Left lung (tissue), 10 donors: ENCODE results near the gene CBX6. TPM values are rescaled to one million over a fixed set of nuclear protein-coding genes. Genes with fewer than 3 reads are reported as not detected.
A peak's percentile ranks its signal among the peaks of the same experiment; 100 is the strongest.

Experiments
- ATAC-seq: fragments of 200-7000 bp; cut with Tn5 transposase; one replicate; pipeline ENCODE4 v1.9.1; 2020; ENCODE audit warnings: moderate library complexity
- DNase-seq, 4 donors: peaks; one replicate each; pipeline ENCODE4 v3.0.0-alpha.2; 2013 to 2020
- H3K27ac ChIP-seq, 2 donors: fragments of 200-600 bp; sonication (generic) in 1 of 2; one replicate each; pipeline versions ENCODE4 v1.5.0 to v1.8.0; 2020 to 2021
- H3K27me3 ChIP-seq, 2 donors: fragments of 200-600 bp; sonication (generic) in 1 of 2; one replicate each; pipeline versions ENCODE4 v1.5.0 to v1.8.0; 2020 to 2021
- H3K36me3 ChIP-seq, 2 donors: fragments of 200-600 bp; sonication (generic) in 1 of 2; one replicate each; pipeline versions ENCODE4 v1.5.0 to v1.8.0; 2020 to 2021
- H3K4me1 ChIP-seq, 2 donors: fragments of 200-600 bp; one replicate each; pipeline ENCODE4 v1.8.0; 2021
- H3K4me3 ChIP-seq, 2 donors: fragments of 200-600 bp; sonication (generic) in 1 of 2; one replicate each; pipeline versions ENCODE4 v1.5.0 to v1.8.0; 2020 to 2021; ENCODE audit warnings: mild to moderate bottlenecking in 1 of 2
- H3K9me3 ChIP-seq, 2 donors: fragments of 200-600 bp; sonication (generic) in 1 of 2; one replicate each; pipeline versions ENCODE4 v1.5.0 to v1.8.0; 2020 to 2021
- CTCF ChIP-seq, 2 donors: fragments of 200-600 bp; sonication (generic) in 1 of 2; IDR thresholded peaks; one replicate each; pipeline versions ENCODE4 v1.5.0 to v1.8.0; 2021; ENCODE audit warnings: antibody characterized with exemption in 2 of 2
- intact Hi-C, 2 donors: fragments of 100-400 bp; cut with DNase I; formaldehyde crosslinking; loops; one replicate each; pipeline versions ENCODE4 v1.11.2 to v1.14.2; 2022
- polyA plus RNA-seq, 6 donors: library from polyadenylated mRNA; unstranded; fragments of 120-200 nt; gene quantifications; one replicate each; pipeline ENCODE4 v1.2.1, GENCODE V29; 2013; ENCODE audit not compliant: insufficient read length in 6 of 6
- total RNA-seq, 2 donors: library from RNA; stranded (reverse); fragmentation: NEBNext Ultra II Directional; extraction: Animal tissue kit (Norgen Biotek cat#: 25700); gene quantifications; one replicate each; pipeline ENCODE4 v1.2.1, GENCODE V29; 2021
- donor health status: DM: no; HTN: yes; CAD: no.
- donor health status: DM: no; HTN: no; CAD: no.

CBX6 gene
- total and polyA plus RNA-seq, 8 donors = 22.0 to 80.0 (median 43.6) TPM

DNA sequence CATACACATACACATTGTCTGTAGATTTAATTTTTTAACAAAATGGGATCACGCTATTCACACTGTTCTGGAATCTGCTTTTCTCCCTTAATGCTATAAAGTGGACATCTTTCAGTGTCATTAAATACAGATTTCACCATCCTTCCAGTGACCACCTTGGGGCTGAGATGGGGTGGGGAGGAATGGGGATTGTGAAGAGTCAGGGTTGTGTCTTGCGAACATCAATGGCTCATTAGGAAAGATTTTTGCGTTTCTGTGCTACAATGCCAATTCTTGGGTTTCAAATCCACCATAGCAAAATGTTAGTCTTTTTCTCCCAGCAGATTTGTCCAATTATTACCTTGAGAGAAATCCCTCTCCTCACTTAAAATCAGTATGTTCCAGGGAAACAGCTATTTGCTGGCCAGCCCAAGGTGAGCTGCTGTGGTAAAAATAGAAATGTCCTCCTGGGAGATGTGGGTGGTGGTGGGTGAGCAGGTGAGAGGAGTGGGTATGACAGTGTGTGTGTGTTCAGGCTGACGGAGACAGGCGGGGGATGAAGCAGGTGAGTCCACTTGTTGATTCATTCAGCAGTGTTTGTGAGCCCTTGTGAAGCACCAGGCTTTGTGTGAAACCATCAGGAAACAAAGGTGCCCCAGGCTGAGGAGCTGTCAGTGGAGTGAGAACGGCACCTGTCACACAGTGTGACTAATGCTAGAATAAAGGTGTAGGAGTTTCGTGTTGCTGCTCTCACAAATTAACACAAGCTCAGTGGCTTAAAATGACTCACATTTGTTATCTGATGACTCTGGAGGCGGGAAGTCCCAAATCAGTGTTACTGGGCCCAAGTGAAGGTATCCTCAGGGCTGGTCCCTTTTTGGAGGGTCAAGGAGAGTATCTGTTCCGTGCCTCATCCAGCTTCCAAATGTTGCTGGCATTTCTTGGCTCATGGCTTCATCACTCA is 1.7 kb upstream of the CBX6 start:
- TF ChIP-seq CTCF (IDR thresholded peaks at IDR 0.05) = no peak
- H3K9me3 ChIP-seq = no peaks in the 10 kb centered on the region
- peak overlapping the region; percentile 89 to 96 for H3K27ac ChIP-seq
- intact Hi-C loops = loop anchor here in 1 of 2 donors (10.0 kb wide), 1 partner anchor 251 kb away; no protein-coding TSS in a partner anchor
- DNase-seq (no peak), ATAC-seq (no peak)
- peak overlapping the region; percentile 64 to 88 for H3K4me3 ChIP-seq
- peaks cover 12 to 31% of the 10 kb centered on the region in 2 donors for H3K4me1 ChIP-seq
- H3K36me3 ChIP-seq = peaks cover 0 to 5% of the 10 kb centered on the region in 2 donors
- no peaks in the 10 kb centered on the region for H3K27me3 ChIP-seq

DNA sequence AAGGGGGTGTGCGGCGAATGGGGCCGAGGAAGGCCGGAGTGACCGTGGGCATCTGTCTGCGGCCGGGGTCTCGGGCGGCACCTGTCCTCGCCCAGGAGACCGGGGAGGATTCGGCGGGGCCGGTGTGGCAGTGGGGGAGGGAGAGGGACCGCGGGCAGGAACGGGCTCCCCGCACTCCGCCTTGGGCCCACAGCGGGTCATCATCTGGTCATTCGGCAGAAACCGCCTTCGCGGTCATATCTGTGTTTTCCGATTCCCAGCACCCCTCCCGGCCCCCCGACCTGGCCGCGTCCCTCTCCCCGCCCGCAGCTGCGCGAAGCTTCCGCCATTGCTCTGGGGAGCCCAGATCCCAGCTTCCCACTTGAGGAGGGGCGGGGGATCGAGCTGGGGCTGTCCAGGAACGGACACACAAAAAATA is 824 bp upstream of the CBX6 start:
- Histone ChIP-seq H3K4me1 (peaks cover 12 to 36% of the 10 kb centered on the region in 2 donors), H3K27me3 (no peaks in the 10 kb centered on the region), H3K27ac (peak overlapping the region; percentile 89 to 96), H3K4me3 (peak overlapping the region; percentile 64 to 88), H3K36me3 (peaks cover 0 to 10% of the 10 kb centered on the region in 2 donors), H3K9me3 (no peaks in the 10 kb centered on the region)
- ATAC-seq = peak; percentile 63
- no peak for TF ChIP-seq CTCF (IDR thresholded peaks at IDR 0.05)
- DNase-seq = peak; percentile 66 to 89 (median 77)
- intact Hi-C loops = loop anchor here in 1 of 2 donors (10.0 kb wide), 1 partner anchor 252 kb away; no protein-coding TSS in a partner anchor

DNA sequence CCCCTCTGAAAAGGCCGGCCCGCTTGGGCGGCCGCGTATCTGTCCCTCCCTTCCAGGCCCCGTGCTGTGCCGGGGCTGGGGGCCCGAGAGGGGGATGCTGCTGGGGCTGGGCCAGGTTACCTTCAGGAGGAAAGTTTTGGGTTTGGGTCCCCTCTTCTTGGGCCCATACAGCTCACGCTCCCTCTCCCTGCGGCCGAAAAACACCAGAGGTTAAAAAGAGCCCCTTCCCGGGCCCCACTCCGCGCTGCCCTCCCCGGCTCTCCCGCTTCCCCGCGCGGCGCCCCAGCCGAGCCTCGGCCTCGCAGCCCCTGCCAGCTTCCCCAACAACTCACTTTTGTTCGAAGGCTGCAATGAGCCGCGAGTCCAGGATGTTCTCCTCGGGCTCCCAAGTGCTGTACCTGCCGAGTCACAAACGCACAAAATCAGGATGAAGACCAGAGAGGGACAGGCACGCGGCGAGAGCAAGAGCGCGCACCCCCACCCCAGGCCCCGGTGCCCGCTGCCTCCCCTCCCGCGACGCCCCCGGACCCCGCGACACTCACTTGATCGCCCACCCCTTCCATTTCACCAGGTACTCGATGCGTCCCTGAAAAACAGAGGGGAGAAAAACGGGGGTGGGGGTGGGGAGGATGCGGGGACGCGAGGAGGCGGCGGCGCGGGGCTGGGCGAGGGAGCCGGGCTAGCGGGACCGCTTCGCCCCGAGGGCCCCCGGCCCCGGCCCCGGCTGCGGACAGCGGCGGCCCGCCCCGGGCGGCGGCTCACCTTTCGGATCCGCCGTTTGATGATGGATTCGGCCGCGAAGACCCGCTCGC is 450 bp downstream of the CBX6 start:
- Histone ChIP-seq H3K27me3 (no peaks in the 10 kb centered on the region), H3K4me1 (peaks cover 12 to 36% of the 10 kb centered on the region in 2 donors), H3K9me3 (no peaks in the 10 kb centered on the region), H3K36me3 (peaks cover 0 to 23% of the 10 kb centered on the region in 2 donors), H3K4me3 (peak overlapping the region; percentile 69 to 88), H3K27ac (peak overlapping the region; percentile 82 to 89)
- no peak for TF ChIP-seq CTCF (IDR thresholded peaks at IDR 0.05)
- peak in 1 of 4 donors; percentile 84 for DNase-seq
- ATAC-seq = peak; percentile 5
- intact Hi-C loops = loop anchor here in 1 of 2 donors (10.0 kb wide), 1 partner anchor 253 kb away; no protein-coding TSS in a partner anchor

- TF ChIP-seq CTCF (IDR thresholded peaks at IDR 0.05) = no peak
- intact Hi-C loops = loop anchor here in 1 of 2 donors (10.0 kb wide), 1 partner anchor 254 kb away; no protein-coding TSS in a partner anchor
- Histone ChIP-seq H3K36me3 (peaks cover 0 to 30% of the 10 kb centered on the region in 2 donors), H3K9me3 (no peaks in the 10 kb centered on the region), H3K27ac (peak overlapping the region; percentile 82 to 89), H3K4me1 (peaks cover 12 to 37% of the 10 kb centered on the region in 2 donors), H3K27me3 (no peaks in the 10 kb centered on the region), H3K4me3 (peak overlapping the region; percentile 69 to 88)
- no peak for DNase-seq
- no peak for ATAC-seq
These were observed 1.1 kb downstream of the CBX6 start for GRCh38 chr22:38870791-38871359.
